GM19463 (cell line): ENCODE data around the gene GOLGA1.
"Not testable (repeated sequence)": the region's sequence is repeated elsewhere in the genome, so short reads cannot be mapped to it uniquely, and the experiment has no call there.

Experiments used
- ATAC-seq: cut with Tn5 transposase; IDR thresholded peaks from one replicate; pipeline ENCODE4 v1.9.1; 2021; ENCODE audit warnings: mild to moderate bottlenecking, moderate library complexity; ENCODE audit not compliant: unreplicated experiment

Gene GOLGA1

DNA sequence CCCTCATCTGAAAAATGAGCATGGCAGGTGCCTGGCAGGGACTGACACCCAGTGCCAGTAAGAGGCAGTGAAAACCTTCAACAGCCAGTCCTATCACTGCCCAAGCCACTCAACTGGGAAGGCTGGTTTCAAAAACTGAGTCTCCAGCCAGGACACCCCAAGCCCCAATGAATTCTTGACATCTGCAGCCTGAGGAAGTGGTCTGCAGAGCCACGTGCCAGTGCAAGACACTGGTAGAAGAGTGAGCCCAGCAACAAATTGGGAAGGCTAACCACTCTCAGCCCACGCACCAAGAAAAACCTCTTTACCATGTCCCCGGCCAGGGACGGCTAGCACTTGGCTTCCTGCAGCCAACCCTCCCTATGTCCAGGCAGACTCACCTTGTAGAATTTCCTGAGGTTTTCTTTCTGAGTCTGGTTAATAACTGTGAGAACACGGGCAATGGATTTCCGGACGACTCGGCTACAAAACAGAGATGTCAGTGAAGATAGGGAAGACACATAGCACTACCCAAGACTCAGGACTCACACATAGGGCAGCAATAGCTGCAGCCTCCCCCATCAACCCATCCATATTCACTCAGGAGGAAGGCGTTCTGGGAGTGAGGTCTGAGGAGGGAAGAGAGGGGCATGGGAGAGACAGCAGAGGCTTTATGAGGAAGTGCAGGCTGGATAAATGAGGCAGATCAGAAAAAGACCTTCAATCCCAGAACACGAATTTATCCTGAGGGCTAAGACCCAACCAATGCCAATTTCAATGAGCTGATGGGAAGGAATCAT, 80.9 kb downstream of the GOLGA1 start:
- ATAC-seq = no peak

DNA sequence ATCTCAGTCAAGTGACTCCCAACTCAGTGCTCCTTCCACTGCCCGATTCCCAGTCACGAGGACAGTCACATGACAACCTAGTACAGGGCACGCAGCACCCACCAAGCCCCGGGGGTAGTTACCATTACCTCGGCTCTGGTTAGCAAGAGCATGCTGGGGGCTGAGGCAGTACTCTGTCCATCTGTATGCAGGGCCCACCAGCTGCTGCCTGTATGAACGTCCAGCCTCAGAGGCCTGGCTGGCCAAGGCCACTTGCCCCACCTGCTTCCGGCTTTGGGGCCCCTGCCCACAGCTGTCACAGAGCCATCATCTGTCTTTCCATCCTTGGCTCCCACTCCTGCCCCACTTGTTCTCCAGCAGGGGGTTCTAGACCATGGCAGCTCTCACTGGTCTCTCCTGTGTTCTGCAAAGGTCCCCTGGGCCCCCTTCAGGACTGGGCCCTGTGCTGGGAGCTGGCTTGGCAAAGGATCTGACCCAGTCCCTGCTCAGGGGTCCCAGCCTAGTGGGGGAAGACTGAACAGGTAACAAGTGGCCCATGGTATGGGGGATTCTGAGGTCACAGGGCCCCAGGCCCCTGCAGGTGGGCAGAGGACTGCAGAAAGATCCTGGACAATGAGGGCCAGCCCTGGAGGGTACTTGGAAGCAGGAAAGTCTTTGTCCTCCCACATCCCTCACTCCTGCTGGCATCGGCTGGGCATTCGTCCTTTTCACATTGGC, 82.4 kb downstream of the GOLGA1 start:
- ATAC-seq = no peak

DNA sequence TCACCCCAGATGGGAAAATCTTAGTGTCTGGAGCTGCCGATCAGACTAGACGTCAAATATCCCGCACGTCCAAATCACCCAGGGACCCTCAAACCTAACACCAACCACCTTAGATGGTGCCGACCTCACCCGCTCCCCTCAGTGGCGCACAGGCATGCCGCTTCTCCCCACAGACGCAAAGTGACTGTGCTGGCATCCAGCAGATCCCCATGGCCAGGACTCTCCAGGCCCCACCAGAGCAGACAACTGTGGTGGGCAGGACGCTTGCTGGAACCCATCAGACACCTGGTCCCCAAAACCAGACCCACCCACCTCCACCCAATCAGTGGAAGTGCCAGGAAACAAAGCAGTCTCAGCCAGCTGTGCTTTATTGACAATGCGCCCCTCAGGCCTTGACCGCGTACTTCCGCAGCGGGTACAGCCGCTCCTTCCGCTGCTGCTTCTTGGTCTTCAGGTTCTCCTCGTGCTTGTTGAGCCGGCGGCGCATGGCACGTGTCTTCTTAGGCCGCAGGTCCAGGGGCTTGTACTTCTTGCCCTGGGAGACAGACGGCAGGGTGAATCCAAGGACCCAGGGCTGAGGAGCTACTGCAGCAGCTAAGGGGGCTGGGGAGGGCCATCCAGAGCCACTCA, 83.2 kb downstream of the GOLGA1 start:
- ATAC-seq = no peak

DNA sequence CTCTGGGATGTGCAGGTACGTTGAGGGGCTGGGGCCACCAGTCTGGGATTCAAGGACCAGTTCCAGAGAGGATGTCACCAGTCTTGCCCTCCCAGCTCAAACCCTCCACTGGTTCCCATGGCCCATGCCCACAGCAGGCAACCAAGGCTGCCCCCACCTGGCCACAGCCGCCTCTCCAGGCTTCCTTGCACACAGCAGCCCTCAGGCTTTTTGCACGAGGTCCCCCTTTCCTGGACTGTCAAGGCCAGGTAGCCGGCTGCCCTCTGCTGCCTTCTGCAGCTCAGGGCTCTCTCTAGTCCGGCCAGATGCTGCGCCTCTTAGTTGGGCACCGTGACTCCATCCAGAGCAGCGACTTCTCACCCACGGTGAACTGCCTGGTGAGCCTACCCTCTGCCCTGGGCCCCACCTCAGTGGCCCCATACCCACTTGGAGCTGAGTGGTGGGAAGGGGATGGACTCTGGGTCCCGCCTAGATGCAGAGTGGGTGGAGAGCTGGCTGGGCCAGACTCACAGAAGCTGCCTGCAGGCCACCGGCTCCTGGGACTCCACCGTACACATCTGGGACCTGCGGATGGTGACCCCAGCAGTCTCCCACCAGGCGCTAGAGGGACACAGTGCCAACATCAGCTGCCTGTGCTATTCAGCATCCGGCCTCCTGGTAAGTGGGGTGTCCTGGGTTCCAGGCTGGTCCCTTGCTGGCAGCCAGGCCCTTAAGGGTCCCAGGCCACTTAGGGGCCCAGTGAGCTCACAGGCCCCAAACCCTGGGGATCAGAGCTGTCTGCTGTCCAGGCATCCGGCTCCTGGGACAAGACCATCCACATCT, 84.7 kb downstream of the GOLGA1 start:
- ATAC-seq = no peak

DNA sequence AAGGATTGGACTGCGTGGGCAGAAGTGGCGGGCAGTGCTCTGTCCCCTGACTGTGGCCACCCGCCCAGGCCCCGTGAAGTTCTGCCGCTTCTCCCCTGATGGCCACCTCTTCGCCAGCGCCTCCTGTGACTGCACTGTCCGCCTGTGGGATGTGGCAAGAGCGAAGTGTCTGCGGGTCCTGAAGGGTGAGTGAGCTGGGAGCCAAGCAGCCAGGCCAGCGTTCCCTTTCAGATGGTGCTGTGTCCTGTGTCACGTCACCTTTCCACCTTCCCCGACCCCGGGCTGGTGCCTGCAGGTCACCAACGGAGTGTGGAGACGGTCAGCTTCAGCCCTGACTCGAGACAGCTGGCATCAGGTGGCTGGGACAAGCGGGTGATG, 85.3 kb downstream of the GOLGA1 start:
- ATAC-seq = no peak

DNA sequence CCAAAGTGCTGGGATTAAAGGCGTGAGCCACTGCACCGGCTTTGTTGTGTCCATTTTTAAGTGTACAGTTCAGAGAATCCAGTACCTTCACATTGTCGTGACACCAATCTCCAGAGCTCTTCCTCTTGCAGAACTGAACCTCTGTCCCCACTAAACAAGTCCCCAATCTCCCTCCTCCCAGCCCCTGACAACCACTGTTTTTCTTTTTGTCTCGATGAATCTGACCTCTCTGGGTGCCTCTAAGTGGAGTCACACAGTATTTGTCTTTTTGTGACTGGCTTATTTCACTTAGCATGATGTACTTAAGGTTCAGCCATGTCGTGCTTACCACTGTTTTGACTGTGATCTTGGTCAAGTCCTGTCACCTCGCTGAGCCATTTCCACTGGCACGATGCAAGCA, 86.1 kb downstream of the GOLGA1 start:
- no peak for ATAC-seq

DNA sequence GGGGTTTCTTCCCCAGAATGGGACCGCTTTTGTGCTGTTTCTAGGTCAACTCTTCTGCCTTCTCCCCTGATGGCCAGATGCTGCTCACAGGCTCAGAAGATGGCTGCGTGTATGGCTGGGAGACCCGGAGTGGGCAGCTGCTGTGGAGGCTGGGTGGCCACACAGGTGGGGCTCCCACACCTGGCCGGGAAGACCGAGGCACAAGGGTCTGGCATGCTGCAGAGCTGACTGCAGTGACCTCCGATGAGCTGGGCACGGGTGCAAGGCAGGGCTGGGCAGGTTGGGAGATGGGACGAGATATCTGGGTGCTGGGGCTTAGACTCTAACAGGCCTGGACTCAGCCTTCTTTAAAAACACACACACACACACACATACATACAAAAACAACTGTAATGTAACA, 86.7 kb downstream of the GOLGA1 start:
- no peak for ATAC-seq

DNA sequence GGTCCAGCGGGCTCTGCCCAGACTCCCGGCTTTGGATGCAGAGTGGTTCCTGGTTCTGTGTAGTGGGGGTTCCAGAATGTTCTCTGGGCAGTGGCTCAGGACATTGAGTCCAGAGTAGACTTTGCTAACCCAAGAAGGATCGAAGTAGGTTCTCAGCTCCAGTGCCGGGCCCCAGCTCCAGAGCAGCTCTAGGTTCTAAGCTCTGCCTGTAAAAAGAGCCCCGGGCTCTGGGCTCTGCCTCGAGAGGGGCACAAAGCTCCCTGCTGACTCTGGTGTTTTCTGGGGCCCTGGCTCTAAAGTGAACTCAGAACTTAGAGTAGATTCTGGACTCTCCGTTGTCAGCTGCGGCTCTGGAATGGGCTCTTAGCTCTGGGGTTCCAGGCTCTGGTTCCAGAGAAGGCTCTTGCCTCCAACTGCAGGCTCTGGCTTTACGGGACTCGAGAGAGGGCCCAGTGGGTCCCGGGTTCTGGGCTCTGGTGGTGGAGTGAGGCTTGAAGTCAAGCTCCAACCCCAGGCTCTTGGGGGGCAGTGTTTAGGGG, 87.2 kb downstream of the GOLGA1 start:
- no peak for ATAC-seq

DNA sequence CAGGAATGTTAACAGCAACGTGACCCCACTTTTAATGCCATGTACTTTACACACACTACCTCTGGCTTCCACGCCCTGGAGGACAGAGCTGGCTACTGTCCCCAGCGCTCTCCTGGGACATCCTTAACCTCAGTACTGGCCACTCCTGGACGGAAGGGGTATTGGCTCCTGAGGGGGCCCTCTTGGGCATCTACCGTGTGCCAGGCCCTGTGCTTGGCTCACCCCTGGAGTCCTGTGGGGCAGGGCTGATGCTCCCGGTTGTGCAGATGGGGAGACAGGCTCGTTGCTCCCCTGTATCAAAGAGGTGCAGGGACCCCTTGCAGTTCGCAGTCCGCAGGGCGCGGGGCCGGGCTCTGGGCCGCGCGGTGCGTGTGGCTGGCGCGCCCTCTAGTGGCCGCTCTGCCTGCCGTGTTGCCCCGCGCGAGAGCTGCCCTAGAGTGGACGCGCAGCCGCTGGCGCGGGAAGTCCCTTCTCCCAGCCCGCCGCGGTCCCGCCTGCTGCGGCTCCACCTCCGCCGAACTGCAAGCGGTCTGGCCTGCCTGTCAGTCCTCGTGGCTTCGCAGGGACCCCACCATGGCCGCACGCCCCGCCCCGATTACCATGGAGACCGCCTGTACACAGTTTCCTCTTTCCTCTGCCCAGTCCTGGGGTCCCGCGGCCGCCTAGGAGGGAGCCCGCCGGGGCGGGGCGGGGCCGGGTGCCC, 87.9 kb downstream of the GOLGA1 start, which contains the start of gene WDR38:
Gene WDR38 (plus strand): TSS at position 632 of the 703 bp plus-strand sequence. CDS start 72 bp downstream, outside the sequence.
- peak; percentile 81 for ATAC-seq

DNA sequence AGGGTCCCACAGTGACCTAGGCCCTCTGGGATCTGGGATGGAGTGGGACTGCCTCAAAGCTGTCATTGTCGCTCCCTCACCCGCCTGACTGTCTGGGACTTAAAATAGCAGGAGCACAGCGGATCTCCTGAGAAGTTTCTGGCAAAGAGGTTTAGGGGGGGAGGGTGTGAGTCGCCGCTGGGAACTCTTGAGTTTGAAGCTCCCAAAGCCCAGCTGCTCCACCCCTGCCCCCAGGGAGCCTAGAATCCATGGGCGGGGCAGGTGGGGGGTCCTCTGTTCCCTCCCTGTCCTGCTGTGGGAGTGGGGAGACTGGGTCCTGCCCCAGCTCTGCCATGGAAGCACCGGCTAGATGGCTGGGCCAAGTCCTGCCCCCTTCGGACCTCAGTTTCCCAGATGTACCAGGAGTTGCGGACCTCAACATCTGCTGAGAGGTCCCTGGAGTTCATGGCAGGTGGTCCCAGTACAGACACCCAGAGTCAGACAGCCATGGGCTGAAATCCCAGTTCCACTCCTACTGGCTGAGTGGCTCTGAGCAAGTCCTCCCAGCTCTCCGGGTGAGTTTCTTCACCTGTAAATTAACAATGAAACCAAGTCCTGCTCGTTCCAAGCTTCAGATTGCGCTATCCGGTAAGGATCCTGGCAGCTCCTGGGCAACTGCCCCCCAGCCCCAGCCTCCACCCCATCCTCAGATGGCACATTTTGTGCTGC, 88.6 kb downstream of the GOLGA1 start:
- no peak for ATAC-seq

DNA sequence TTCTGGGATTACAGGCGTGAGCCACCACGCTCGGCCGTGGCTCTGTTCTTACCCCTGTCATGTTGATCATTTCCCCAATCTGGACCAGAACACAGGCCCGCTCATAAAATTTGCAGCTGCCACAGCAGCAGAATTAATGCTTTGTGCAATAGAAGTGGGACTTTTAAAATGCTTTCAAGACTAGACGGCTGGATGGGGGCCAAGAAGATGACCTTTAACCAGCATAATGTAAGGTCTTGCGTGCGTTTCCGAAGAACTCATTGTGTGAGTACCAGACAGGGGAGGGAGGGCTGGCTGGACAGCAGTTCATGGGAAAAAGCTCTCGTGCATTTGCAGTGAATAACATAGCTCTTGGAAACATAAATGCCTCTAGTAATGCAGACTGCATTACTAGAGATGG, 91.1 kb downstream of the GOLGA1 start:
- ATAC-seq = no peak

DNA sequence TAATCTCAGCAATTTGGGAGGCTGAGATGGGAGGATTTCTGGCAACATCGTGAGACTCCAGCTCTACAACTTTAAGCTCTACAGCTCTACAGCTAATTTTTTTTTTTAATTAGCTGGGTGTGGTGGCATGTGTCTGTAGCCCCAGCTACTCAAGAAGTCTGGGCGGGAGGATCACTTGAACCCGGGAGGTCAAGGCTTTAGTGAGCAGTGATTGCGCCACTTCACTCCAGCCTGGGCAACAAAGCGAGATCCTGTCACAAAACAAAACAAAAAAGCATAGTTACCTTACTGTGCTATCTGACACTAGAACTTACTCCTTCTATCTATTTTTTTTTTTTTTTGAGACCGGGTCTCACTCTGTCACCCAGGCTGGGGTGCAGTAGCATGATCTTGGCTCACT, 93.9 kb downstream of the GOLGA1 start:
- ATAC-seq = no peak

DNA sequence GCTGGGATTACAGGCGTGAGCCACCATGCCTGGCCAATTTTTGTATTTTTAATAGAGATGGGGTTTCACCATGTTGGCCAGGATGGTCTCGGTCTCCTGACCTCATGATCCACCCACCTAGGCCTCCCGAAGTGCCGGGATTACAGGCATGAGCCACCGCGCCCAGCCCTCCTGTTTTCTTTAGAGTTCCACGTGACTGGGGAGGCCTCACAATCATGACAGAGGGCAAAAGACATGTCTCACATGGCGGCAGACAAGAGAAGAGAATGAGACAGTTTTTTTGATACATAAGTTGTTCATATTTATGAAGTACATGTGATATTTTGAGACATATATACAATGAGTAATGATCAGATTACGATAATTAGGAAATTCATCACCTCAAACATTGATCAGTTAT, 94.4 kb downstream of the GOLGA1 start:
- ATAC-seq = not testable (repeated sequence)

DNA sequence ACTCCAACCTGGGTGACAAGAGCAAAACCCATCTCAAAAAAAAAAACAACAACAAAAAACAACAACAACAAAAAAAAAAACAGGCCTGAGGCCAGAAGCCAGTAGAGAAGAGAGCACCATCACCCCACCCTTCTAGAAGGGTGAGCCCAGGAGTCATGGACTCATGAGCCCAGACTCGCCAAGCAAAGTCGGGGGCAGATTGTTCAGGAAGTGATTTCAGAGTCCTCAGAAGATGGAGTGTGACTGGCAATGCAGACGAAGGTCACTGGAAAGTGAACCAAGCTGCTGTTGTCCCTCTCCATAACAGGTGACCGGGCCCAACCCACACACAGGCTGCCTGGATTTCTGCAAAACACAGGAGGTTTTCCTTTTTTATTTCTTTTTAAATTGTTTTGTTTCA, 96.6 kb downstream of the GOLGA1 start:
- no peak for ATAC-seq

DNA sequence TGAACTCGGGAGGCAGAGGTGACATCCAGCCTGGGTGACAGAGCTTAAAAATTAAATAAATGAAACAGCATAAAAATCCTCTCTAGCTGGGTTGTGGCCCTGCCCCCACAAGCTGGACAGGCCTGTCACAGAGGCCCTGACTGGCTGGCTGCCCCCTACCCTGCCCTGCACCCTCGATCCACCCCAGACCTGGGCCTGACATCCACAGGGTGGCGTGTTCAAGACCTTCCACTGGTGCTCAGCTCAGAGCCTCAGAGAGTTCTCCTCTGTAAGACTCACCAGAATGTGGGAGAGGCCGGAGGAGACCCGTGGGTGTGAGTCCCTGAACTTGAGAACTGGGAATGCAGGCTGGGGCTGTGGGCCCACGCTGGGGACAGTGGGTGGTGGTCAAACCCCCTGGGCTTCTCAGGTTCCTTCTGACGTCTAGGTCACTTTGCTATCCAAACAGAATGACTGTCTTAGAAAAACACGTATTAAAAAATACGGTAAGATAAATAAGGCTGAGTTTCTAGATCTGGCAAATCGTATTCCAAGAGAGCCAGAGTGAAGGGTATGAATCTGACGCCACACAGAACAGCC, 97.3 kb downstream of the GOLGA1 start:
- ATAC-seq = no peak

DNA sequence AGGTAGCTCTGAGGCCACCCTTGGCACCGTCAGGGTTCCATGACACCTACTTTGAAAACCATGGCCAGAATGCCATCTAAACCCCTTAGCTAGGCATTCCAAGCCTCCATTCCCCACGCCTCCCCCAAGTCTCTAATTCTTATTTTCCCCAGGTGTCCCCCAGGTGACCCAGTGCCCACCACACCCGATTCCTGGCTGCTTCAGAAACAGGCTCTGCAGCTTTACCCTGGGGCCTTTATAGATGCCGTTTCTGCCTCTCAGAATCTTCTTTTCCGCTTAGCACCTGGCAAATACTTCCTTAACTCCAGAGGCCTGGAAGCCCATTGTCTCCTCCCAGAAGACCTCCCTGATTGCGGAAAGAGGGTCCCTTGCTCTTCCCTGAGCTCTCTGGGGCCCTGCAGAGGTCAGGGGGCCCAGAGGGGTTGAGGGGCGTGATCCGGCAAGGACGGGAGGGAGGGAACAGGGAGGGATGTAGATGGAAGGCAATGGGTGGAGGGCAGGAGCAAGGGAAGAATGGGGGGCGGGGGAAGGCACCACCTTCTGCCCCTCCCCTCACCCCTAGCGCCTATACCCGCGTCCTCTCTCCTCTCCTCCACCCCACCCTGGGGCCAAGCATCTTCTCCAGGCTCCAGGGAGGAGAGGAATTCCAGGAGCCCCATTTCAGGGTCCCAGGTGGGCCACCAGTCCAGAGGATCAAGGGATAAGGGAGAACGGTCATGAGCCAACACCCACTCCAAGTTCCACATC, 99.6 kb downstream of the GOLGA1 start:
- no peak for ATAC-seq

DNA sequence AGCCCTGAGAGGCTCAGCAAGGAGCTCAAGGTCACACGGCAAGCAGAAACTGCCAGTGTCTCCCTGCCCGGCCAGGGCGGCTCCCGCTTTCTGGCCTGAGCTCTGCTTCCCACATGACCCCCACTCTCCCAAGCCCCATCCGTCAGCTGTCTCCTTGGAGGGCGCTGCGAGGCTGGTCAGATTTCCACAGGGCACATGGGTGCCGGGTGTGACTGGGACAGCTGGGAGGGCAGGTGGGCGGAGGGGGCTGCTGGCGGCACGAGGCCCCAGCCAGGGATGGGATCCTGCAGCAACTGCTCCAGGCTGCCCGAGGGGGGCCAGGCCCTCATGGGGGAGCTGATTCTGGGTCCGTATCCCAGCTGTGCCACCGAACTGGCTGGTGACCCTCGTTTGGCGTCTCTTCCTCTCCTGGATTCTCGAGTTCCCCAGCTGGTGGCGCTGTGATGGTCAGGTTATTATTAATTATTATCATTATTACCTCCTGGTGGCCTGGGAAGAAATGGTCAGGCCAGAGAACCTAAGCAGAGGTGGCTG, 100.5 kb downstream of the GOLGA1 start:
- no peak for ATAC-seq

DNA sequence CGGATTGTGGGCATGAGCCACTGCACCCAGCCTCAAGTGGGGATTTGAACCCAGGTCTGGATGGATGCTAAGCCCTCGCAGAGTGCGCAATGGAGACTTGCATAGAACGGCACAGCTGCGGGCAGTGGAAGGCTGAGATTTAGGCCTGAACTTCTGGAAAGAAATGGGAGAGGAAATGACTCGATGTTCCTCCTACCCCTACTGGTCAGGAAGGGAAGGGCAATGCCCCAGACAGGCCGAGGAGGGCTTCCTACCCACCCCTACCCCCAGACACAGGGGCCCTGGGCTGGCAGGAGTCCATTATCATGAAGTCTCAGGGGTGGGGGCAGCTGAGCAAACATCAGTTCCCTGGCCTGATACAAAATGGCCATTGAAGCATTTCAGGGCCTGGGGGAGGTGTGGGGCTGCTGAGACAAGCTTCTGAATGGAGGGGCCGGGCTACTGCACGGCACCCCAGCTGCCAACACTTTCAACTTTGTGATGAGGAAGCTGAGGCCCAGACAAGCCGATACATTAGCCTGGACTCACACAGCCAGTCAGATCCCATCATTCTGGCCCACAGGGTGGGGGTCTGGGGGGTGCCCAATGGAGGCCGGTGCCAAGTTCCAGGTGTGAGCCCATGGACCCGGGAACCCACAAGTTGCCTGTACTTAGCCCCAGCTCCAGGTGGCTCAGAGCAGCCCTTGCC, 101.1 kb downstream of the GOLGA1 start:
- ATAC-seq = no peak
